ENCODE results near the gene SPINDOC.
A peak's percentile ranks its signal among the peaks of the same experiment; 100 is the strongest.

The SPINDOC gene

DNA sequence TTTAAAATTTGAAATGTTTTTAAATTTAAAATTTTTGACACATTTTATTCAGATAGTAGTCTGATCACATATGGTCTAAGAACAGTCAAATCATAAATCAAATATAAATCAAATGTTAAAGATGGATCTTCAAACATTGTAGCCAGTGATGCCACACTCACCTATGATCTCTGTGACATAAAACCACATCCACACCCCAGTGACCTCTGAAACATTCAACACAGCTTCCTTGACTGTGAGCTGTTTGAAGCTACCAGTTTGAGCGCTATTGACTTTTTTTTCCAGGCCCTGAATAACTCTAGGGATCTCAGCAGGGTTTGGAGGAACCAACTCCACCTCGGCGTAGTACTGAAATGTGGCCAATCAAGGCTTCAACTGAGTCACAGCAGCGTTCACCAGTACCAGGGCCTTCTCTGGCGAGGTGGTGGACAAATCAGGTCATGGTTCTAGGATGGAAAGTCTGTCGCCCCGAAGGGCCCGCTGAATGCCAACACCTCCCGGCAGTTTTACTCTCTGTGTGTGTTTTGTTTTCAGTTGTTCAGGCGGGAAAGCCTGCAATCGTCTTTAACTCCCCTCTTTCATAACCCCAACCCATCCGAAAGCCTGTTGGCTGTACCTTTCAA is 21.4 kb downstream of the SPINDOC start:
- DNase-seq, result no peak

- DNase-seq, result no peak
Measured at GRCh38 chr11:63835158-63835545, 21.9 kb downstream of the SPINDOC start.

DNA sequence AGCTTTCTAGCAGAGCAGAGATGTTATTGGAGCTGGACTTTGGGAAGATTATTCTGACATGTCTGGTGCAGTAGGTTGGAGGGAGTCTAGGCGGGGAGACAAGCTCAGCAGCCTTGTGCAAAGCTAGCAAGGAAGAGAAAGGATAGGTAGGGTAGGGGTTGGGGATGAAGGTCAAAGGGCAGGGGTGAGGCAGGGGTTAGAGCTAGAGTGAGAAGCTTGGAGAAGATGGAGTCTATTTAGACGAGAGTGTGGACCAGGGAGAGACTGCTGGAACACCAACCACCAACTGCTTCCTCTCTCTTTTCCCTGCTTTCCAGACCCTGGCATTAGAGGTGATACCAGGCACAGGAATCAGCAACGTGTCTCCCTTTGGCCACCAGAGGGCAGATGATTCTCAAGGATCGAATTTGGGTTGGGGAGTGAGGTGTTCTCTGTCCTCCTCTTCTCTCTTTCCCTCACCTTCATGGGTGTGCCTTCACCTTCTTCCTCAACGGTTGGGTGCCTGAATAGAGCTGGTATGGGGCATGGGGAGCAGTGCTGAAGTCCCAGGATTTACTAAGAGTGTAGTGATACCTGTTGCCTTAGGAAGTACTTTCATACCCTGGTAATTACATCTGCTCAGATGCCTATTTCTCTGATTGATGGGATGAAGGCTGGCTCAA is 23.9 kb downstream of the SPINDOC start:
- DNase-seq, result peak; percentile 61

- DNase-seq, result no peak
Measured at GRCh38 chr11:63837739-63838138, 24.5 kb downstream of the SPINDOC start.

GRCh38 chr11:63838150-63838677 is 25.0 kb downstream of the SPINDOC start:
- no peak for DNase-seq

DNA sequence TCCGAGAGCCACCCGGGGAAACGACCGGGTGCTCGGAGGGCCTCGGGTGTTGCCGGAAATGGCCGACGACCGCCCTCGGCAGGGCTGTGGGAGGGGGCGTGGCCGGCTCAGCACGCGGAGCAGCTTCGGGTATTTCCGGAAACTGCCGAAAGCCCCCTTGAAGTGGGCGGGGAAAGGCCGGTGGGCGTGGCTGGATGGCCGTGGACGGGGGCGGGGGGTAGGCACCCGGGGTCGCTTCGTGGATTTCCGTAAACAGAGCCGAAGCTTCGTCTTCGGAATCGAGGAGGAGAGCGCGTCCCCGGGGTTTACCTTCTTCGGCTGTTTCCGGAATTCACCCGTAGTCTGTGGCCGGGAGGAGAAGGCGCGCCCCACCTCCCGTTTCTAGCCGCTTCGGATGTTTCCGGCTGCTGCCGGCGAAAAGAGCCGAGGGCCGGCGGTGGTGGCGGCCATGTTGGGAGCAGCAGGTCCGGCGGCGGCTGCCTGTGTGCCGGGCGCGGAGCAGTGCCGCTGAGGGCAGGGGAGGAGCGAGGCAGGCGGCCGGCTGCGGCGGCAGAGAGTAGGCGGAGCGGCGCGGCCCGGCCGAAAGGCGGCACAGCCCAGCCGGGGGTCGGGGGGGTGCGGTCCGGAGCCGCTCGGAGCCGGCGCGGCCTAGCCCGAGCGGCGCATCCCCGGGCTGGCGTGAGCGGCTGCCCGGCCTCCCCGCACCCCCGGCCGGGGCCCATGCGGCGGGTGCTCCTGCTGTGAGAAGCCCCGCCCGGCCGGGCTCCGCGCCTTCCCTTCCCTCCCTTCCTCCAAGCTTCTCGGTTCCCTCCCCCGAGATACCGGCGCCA is 25.6 kb downstream of the SPINDOC start, which contains the start of gene MARK2:
Gene MARK2, plus strand, starts transcription at position 433 of the 830 bp plus-strand sequence. Its CDS starts 397 bp downstream, at position 830.
- peak; percentile 99 for DNase-seq

DNA sequence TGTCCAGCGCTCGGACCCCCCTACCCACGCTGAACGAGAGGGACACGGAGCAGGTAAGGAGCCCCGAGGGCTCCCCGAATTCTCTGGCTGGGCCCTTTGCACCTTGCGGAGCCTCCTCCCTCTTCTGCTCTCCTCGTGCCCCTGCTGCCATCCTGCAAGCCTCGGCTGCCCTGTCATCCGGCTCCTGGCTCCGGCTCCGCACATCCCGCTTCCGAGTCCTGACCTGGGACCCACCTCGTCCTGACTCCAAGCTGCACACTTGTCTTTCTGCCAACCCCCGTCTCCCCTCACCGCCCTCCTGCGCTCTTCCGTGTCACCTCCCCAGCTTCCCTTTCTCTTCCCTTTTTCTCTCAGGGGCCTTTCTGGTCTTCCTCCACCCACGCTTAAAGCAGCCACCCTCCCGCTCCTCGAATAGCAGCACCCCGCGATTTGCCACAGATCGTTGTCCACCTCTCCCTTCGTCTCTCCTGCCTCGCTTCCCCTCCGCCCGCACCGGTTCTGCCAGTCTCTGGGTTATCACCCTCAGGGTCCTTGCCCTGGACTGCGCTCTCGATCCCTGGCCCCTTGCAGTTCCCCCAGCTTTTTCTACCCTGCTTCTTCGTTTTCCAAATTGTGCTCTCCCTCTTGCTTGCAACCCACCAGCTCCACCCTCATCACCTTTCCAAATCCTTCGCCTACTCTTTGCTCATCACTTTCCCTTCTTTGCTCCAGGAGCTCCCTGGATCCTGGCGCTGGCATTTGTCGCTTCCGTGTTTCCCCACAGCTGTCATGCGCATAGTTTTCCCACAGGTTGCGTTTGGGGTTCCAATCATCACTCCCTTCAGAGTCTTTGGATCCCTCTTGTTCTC is 26.5 kb downstream of the SPINDOC start:
- peak; percentile 23 for DNase-seq

- no peak for DNase-seq
Measured at GRCh38 chr11:63840356-63841060, 27.3 kb downstream of the SPINDOC start.

DNA sequence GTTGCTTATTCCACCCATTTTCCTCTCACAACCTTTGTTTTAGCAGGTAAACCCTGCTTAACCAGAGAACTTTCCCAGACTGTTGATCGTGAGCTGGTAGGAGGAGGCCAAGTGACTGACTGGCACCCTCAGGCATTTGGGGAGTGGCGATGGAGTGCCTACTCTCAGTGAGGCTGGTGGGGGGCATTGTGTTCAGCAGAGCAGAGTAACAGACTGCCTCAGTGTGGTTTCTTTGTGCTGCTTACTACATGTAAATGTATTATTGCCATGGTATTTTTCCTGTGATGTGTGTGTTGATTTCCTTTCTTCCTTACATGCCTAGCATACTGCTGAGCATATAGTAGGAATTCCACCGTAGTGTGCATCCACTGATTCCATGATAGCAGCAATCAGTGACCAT is 28.3 kb downstream of the SPINDOC start:
- no peak for DNase-seq

- no peak for DNase-seq
Measured at GRCh38 chr11:63843041-63843440, 29.8 kb downstream of the SPINDOC start.

GRCh38 chr11:63844836-63845235 is 31.6 kb downstream of the SPINDOC start:
- DNase-seq, result no peak

DNA sequence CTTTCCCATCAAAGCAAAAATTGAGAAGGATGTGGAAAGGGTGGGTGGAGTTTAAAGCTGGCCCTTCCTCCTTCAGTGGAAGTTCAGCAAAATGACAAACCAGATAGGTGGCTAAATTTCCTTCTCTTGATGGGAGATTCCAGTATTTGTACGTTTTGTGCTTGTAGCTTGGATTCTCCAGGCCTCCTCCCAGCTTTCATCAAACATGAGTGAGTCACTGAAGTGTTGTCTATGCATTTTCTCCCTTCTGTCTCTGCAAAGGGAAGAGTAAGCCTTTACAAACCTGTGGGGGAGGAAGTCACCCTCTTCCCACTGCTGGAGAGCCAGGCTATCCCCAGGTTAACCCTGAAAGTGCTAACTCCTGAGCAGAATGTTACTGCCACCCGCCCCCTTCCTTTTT is 32.0 kb downstream of the SPINDOC start:
- DNase-seq, result no peak

DNA sequence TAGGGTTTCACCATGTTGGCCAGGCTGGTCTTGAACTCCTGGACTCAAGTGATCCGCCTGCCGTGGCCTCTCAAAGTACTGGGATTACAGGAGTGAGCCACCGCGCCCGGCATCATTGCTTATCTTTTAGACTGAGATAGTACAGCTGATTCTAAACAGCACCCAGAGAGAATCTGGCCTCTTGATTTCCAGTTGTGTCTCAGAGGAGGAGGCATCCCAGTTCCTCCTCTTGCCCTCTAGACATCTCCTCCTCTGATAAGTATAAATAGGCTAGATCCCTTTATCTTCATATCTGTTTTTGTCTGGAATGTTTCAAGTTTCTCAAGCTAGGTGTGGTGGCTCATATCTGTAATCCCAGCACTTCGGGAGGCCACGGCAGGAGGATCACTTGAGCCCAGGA is 32.7 kb downstream of the SPINDOC start:
- no peak for DNase-seq

- DNase-seq, result no peak
Measured at GRCh38 chr11:63846897-63847296, 33.6 kb downstream of the SPINDOC start.

DNA sequence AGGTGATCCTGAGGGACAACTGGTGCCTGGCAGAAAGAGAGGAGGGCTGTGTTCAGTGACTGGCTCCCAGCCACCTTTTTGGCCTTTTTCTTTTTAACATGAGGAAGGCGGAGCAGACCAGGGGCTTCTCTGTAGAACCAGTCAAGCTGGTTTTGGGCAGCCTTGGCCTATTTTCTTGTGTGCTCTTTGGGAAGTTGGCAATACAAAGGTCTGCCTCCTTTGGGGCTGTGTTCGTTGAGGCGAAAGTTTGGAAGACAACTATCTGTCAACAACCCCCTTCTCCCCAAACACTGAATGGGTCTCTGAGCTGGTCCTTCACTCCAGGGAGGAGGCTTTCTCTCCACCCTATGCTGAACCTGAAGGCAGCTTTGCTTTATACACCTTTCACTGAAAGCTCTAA is 34.1 kb downstream of the SPINDOC start:
- no peak for DNase-seq

- no peak for DNase-seq
Measured at GRCh38 chr11:63849691-63850090, 36.4 kb downstream of the SPINDOC start.

- DNase-seq, result no peak
Measured at GRCh38 chr11:63850920-63851319, 37.7 kb downstream of the SPINDOC start.

- no peak for DNase-seq
Measured at GRCh38 chr11:63851364-63851763, 38.1 kb downstream of the SPINDOC start.

DNA sequence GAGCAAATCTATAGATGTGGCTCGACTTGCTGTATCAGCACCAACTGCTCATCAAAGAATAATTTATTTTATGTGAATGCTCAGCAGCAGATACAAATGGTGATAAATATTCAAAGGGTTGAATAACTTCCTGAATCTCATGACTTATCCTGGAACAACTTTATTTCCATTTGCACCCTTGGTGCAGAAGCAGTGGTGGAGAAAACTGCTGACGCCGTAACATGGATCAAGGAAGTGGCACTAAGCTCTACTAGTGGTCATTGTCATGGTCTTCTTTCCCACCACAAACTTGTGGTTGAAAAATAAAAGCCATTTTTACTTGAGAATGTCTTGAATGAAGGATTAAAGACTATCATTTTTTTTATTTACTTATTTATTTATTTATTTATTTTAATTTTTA is 40.2 kb downstream of the SPINDOC start:
- DNase-seq, result no peak

GRCh38 chr11:63854696-63855095 is 41.4 kb downstream of the SPINDOC start:
- no peak for DNase-seq

- no peak for DNase-seq
Measured at GRCh38 chr11:63855975-63856374, 42.7 kb downstream of the SPINDOC start.

Measured in NK-92 treated with Interleukin-12 subunit alpha and Interleukin-12 subunit beta, amount 100 ng/mL, for 24 hours (cell line).